ENCODE data around the gene WDR62.

Gene WDR62

GRCh38 chr19:36073121-36073876, 18.6 kb downstream of the WDR62 start:
- DNase-seq (ENCODE audit: low read depth, low spot score): no peak

- DNase-seq (ENCODE audit: low read depth, low spot score): no peak
Observed at GRCh38 chr19:36079389-36079945, 24.8 kb downstream of the WDR62 start.

DNA sequence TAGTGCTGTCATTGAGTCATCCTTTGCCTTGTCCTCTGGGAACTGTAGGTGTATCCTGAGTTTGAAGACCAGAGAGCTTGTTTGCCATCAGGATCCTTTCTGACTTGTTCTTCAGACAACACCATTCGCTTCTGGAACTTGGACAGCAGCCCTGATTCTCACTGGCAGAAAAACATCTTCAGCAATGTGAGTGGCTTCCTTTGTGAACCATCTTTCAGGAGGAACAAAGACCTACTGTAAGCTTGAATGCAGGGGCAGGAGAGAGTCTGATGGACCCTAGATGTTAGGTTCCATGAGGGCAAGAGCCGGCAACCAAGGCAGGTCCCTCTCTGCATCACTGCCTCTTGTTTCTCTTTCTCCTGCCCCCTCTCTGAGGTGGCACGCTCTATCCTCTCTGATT, 26.7 kb downstream of the WDR62 start:
- no peak for DNase-seq (ENCODE audit: low read depth, low spot score)

DNA sequence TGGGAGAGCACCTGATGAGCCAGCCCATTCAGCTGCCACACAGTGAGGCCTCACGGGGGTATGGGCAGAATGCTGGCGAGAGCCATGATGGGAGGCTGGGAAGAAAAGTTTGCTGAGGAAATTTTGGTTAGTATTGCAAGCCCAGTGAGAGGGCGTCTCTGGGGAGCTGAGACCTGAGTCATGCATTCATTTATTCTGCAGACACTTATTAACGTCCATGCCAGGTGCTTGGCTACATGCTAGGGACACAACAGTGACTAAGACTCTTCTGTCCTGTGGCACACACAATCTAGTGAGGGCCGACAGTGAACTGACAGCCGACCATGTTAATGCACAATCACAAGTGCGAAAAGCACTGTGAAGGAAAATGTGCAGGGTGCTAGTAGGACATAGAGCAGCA, 27.2 kb downstream of the WDR62 start:
- DNase-seq (ENCODE audit: low read depth, low spot score): no peak

DNA sequence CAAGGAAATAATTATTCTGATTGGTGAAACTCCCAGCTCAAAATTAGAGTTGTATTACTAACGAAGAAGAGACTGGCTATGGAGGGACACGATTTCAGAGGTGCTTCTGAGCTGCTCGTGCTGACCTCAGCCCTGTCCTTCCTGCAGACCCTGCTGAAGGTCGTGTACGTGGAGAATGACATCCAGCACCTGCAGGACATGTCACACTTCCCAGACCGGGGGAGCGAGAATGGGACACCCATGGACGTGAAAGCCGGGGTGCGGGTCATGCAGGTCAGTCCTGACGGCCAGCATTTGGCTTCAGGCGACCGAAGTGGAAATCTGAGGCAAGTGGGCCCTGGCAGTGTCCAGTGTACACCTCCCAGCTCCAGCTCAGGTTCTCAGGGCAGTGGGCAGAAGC, 28.2 kb downstream of the WDR62 start:
- DNase-seq (ENCODE audit: low read depth, low spot score): no peak

- DNase-seq (ENCODE audit: low read depth, low spot score): no peak
Observed at GRCh38 chr19:36084231-36085009, 29.7 kb downstream of the WDR62 start.

GRCh38 chr19:36086326-36086725, 31.6 kb downstream of the WDR62 start:
- DNase-seq (ENCODE audit: low read depth, low spot score): no peak

GRCh38 chr19:36089847-36090246, 35.1 kb downstream of the WDR62 start:
- DNase-seq (ENCODE audit: low read depth, low spot score): no peak

DNA sequence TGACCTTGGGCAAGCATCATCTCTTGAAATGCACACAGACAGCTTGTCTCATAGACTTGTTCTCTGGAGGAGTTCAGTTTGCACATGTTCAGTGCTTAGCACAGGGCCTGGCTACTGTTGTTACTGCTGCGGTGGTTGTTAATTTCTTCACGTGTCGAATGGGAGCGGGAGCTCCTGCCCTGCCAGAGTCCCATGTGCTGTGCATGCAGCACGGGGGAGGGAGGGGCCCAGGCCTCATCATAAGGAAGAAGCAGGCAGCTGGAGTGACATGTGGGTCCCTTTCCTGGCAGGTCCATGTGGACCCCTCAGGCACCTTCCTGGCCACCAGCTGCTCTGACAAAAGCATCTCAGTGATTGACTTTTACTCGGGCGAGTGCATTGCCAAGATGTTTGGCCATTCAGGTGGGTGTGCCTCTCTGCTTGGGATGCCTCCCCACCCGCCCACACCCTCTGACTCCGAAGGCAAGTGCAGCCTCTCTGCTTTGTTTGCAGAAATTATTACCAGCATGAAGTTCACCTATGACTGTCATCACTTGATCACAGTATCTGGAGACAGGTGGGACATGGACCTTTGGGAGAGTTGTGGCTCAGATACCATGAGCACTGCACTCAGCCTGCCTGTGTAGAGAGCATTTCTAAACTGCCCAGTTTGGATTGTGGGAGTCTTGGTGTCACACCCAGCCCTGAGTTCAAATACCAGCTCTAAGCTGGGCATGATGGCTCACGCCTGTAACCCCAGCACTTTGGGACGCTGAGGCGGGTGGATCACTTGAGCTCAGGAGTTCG, 36.4 kb downstream of the WDR62 start:
- DNase-seq (ENCODE audit: low read depth, low spot score): no peak

- DNase-seq (ENCODE audit: low read depth, low spot score): no peak
Observed at GRCh38 chr19:36092566-36092965, 37.9 kb downstream of the WDR62 start.

- DNase-seq (ENCODE audit: low read depth, low spot score): no peak
Observed at GRCh38 chr19:36093146-36093662, 38.5 kb downstream of the WDR62 start.

GRCh38 chr19:36093687-36094086, 39.0 kb downstream of the WDR62 start:
- DNase-seq (ENCODE audit: low read depth, low spot score): no peak

DNA sequence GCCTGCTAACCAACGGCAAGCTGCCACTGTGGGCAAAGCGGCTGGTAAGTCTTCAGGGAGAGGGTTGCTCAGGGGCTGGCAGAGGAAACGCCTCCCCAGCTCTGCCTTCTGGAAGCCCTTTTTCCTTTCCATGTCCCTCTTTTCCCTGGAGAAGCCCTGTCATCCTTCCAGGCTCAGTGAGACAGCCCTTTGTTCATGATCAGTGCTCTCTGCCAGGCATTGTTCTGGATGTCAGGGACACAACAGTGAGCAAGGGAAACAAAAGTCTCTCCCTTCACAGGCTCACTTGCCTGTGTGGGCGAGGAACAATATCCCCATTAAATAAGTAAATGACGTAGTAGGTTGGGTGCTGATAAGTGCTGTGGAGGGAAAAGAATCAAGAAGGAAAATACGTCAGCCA, 42.3 kb downstream of the WDR62 start:
- no peak for DNase-seq (ENCODE audit: low read depth, low spot score)

DNA sequence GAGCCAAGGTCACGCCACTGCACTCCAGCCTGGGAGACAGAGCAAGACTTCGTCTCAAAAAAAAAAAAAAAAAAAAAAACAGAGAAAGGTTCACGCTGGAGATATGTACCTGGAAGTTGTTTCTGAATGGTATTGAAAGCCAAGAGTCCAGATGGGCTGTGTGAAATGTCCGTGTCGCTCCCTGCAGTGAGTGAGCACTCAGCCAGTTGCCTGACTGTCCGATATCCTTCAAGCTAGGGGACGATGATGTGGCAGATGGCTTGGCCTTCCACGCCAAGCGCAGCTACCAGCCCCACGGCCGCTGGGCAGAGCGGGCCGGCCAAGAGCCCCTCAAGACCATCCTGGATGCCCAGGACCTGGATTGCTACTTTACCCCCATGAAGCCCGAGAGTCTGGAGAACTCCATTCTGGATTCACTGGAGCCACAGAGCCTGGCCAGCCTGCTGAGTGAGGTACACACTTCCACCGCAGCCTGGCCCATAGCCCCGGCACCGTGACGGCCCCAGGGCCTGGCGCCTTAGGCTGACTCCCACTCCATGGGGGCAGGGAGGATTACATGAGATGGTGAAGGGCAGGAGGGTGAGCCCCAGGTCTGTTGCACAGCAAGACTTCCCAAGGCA, 44.6 kb downstream of the WDR62 start:
- DNase-seq (ENCODE audit: low read depth, low spot score): no peak

GRCh38 chr19:36100476-36100875, 45.8 kb downstream of the WDR62 start:
- DNase-seq (ENCODE audit: low read depth, low spot score): no peak

DNA sequence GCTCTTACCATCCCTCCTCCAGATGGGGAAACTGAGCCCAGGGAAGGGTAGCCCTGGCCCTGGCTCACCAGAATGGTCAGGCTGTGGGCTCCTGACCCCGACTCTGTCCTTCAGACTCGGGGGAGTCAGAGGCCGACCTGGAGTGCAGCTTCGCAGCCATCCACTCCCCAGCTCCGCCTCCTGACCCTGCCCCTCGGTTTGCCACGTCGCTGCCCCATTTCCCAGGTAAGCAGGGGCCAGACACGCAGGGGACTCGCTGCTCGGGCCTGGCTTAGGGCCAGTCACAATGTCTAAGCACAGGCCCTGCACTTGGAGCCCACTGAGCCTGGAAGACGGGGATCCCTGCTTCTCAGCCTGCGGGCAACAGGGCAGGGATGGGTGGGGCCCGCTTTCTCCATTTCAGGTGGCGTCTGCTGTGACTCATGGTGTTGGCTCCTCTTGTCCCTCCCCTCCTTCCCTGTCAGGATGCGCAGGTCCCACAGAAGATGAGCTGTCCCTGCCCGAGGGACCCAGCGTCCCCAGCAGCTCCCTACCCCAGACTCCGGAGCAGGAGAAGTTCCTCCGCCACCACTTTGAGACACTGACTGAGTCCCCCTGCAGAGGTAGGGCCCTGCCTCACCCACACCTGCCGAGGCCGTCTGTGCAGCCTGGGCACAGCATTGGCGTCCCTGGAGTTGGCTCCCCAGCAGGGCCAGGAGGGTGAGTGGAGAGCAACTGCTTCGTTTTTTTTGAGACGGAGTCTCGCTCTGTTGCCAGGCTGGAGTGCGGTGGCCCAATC, 47.0 kb downstream of the WDR62 start:
- no peak for DNase-seq (ENCODE audit: low read depth, low spot score)

DNA sequence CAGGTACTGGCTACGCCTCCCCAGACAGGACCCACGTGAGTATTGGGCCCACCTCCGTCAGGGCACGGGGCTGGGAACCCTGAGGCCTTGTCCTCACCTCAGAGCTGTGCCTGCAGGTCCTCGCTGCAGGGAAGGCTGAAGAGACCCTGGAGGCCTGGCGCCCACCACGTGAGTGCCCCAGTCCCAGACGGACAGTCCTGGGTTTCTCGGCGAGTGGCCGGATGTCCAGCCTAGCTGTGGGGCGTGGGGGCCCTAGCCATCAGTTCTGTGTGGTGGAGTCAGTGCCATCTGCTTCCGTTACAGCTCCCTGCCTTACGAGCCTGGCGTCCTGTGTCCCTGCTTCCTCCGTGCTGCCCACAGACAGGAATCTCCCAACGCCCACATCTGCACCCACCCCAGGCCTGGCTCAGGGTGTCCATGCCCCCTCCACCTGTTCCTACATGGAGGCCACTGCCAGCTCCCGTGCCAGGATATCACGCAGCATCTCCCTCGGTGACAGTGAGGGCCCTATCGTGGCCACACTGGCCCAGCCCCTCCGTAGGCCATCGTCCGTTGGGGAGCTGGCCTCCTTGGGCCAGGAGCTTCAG, 48.4 kb downstream of the WDR62 start:
- no peak for DNase-seq (ENCODE audit: low read depth, low spot score)

DNA sequence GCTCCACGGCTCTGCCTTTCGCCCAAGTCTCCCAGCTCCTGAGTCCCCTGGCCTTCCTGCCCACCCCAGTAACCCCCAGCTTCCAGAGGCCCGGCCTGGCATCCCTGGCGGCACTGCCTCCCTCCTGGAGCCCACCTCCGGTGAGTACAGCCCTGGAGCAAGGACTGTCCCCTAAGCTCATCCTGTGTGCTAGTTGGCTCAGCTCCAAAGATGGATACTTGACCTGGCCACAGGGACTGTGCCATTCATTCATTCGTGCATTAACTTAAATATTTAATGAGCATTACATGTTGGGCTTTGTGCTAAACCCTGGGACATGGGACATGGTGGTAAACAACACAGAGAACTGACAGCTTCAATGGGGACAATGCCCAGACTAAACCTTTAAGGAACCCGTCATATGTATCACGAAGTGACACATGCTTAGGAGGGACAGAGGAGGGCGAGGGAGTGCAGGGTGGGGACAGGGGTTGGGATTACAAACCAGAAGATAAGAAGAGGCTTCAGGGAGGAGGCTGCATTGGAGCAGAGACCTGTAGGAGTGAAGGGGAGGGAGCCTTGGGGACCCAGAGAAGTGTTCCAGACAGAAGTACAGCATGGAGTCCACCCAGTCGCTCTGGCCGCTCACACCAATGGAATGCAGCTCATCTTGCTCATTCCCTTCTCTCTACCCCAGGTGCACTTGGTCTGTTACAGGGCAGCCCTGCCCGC, 49.3 kb downstream of the WDR62 start:
- no peak for DNase-seq (ENCODE audit: low read depth, low spot score)

- no peak for DNase-seq (ENCODE audit: low read depth, low spot score)
Observed at GRCh38 chr19:36106441-36106840, 51.7 kb downstream of the WDR62 start.

- no peak for DNase-seq (ENCODE audit: low read depth, low spot score)
Observed at GRCh38 chr19:36106991-36107390, 52.3 kb downstream of the WDR62 start.

All from smooth muscle cell of the brain vasculature (primary cell).